ENCODE measurements around the gene PIAS1.
A peak's percentile ranks its signal among the peaks of the same experiment; 100 is the strongest.
"Not testable (repeated sequence)": the region's sequence is repeated elsewhere in the genome, so short reads cannot be mapped to it uniquely, and the experiment has no call there.

Gene PIAS1

GRCh38 chr15:68053701-68054627 is at the start of gene PIAS1:
TSS of gene PIAS1 (plus strand) at chr15:68054315. CDS start at chr15:68054327, 12 bp downstream.
- peak; percentile 93 for DNase-seq

- DNase-seq = not testable (repeated sequence)
Observed at GRCh38 chr15:68007642-68008041, 46.5 kb upstream of the PIAS1 start.

- DNase-seq = no peak
Observed at GRCh38 chr15:68010361-68011153, 43.6 kb upstream of the PIAS1 start.

GRCh38 chr15:68012911-68013310 is 41.2 kb upstream of the PIAS1 start:
- DNase-seq = no peak

- DNase-seq = no peak
Observed at GRCh38 chr15:68014219-68014618, 39.9 kb upstream of the PIAS1 start.

GRCh38 chr15:68015244-68015643 is 38.9 kb upstream of the PIAS1 start:
- no peak for DNase-seq

GRCh38 chr15:68017201-68017600 is 36.9 kb upstream of the PIAS1 start:
- no peak for DNase-seq

GRCh38 chr15:68018797-68019444 is 35.2 kb upstream of the PIAS1 start:
- DNase-seq = no peak

- no peak for DNase-seq
Observed at GRCh38 chr15:68019814-68020525, 34.1 kb upstream of the PIAS1 start.

GRCh38 chr15:68020685-68021084 is 33.4 kb upstream of the PIAS1 start:
- DNase-seq = no peak

- DNase-seq = no peak
Observed at GRCh38 chr15:68022061-68022460, 32.1 kb upstream of the PIAS1 start.

- no peak for DNase-seq
Observed at GRCh38 chr15:68023307-68024101, 30.6 kb upstream of the PIAS1 start.

GRCh38 chr15:68025835-68026424 is 28.2 kb upstream of the PIAS1 start:
- no peak for DNase-seq

- DNase-seq = no peak
Observed at GRCh38 chr15:68027388-68027787, 26.7 kb upstream of the PIAS1 start.

- no peak for DNase-seq
Observed at GRCh38 chr15:68028137-68028887, 25.8 kb upstream of the PIAS1 start.

- DNase-seq = no peak
Observed at GRCh38 chr15:68028888-68029207, 25.3 kb upstream of the PIAS1 start.

GRCh38 chr15:68029959-68030358 is 24.2 kb upstream of the PIAS1 start:
- DNase-seq = no peak

GRCh38 chr15:68031404-68031803 is 22.7 kb upstream of the PIAS1 start:
- DNase-seq = no peak

GRCh38 chr15:68032672-68033071 is 21.4 kb upstream of the PIAS1 start:
- no peak for DNase-seq

- DNase-seq = no peak
Observed at GRCh38 chr15:68034081-68034480, 20.0 kb upstream of the PIAS1 start.
